ENCODE measurements around the gene ADAT3.
A peak's percentile ranks its signal among the peaks of the same experiment; 100 is the strongest.
"Not testable (repeated sequence)": the region's sequence is repeated elsewhere in the genome, so short reads cannot be mapped to it uniquely, and the experiment has no call there.

ADAT3 gene

GRCh38 chr19:1884291-1884718, 20.9 kb upstream of the ADAT3 start:
- no peak for DNase-seq

- DNase-seq = no peak
Measured at GRCh38 chr19:1884719-1885334, 20.4 kb upstream of the ADAT3 start.

GRCh38 chr19:1885398-1886119, 19.6 kb upstream of the ADAT3 start, which contains the start of gene ABHD17A:
ABHD17A (minus strand) TSS chr19:1885496; CDS start chr19:1881566, 3,930 bp downstream.
- peak; percentile 96 to 97 for DNase-seq

- not testable (repeated sequence) for DNase-seq
Measured at GRCh38 chr19:1886360-1886759, 18.8 kb upstream of the ADAT3 start.

GRCh38 chr19:1888385-1888784, 16.8 kb upstream of the ADAT3 start:
- DNase-seq = no peak

GRCh38 chr19:1889907-1890306, 15.3 kb upstream of the ADAT3 start:
- no peak for DNase-seq

- DNase-seq = no peak
Measured at GRCh38 chr19:1893791-1894190, 11.4 kb upstream of the ADAT3 start.

- DNase-seq = no peak
Measured at GRCh38 chr19:1896508-1896907, 8.7 kb upstream of the ADAT3 start.

- DNase-seq = no peak
Measured at GRCh38 chr19:1901940-1902404, 3.2 kb upstream of the ADAT3 start.

- DNase-seq = no peak
Measured at GRCh38 chr19:1902923-1903322, 2.3 kb upstream of the ADAT3 start.

- DNase-seq = no peak
Measured at GRCh38 chr19:1904860-1905109, 414 bp upstream of the ADAT3 start.

- no peak for DNase-seq
Measured at GRCh38 chr19:1905863-1906375, 720 bp downstream of the ADAT3 start.

- no peak for DNase-seq
Measured at GRCh38 chr19:1906985-1907562, 1.9 kb downstream of the ADAT3 start.

GRCh38 chr19:1907563-1908363, 2.6 kb downstream of the ADAT3 start:
- no peak for DNase-seq

- DNase-seq = no peak
Measured at GRCh38 chr19:1908364-1908678, 3.1 kb downstream of the ADAT3 start.

- no peak for DNase-seq
Measured at GRCh38 chr19:1909761-1910080, 4.5 kb downstream of the ADAT3 start.

GRCh38 chr19:1910177-1910576, 5.0 kb downstream of the ADAT3 start:
- DNase-seq = no peak

GRCh38 chr19:1911098-1911497, 5.9 kb downstream of the ADAT3 start:
- DNase-seq = no peak

GRCh38 chr19:1911995-1912394, 6.8 kb downstream of the ADAT3 start:
- DNase-seq = no peak

- DNase-seq = no peak
Measured at GRCh38 chr19:1912760-1913505, 7.7 kb downstream of the ADAT3 start.

- DNase-seq = no peak
Measured at GRCh38 chr19:1913781-1914577, 8.8 kb downstream of the ADAT3 start.

GRCh38 chr19:1914826-1915341, 9.7 kb downstream of the ADAT3 start:
- DNase-seq = no peak

Data from stimulated activated CD4-positive, alpha-beta T cell treated with anti-CD3 and anti-CD28 coated beads, Interleukin-2, amount 100 ng/mL, for 24 hours (primary cell).